Fibroblast of peridontal ligament (primary cell): ENCODE results near the gene FBXW9.
"Not testable (repeated sequence)": the region's sequence is repeated elsewhere in the genome, so short reads cannot be mapped to it uniquely, and the experiment has no call there.

Source experiments
- DNase-seq: peaks from one replicate; pipeline ENCODE4 v3.0.0-alpha.2; 2010; ENCODE audit errors: extremely low read depth

Gene FBXW9

DNA sequence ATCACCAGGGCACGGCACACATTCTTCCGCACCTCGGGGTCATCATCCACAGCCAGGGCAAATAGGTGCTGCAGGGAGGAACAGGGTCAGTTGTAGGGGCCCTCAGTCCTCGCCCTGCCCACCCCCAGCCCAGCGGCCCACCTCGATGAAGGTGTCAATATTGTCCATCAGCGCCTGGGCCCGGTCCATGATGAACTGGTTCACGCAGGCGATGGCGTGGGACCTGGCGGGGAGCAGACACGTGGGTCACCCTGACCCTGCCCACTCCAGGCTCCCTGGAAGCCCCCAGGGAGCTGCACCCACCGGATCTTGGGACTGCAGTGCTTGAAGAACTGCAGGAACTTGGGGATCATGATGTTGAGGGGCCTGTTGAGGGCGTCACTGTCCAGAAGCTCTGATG is 18.7 kb upstream of the FBXW9 start:
- DNase-seq = no peak

DNA sequence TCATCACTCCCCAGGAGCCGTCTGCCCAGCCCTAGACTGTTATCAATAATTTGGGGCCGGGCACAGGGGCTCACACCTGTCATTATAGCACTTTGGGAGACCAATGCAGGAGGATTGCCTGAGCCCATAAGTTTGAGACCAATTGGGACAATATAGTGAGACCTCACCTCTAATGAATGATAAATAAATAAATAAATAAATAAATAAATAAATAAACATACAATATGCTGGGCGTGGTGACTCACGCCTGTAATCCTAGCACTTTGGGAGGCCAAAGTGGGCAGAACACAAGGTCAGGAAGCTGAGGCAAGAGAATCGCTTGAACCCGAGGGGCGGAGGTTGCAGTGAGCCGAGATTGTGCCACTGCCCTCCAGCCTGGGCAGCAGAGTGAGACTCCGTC is 16.9 kb upstream of the FBXW9 start:
- not testable (repeated sequence) for DNase-seq

DNA sequence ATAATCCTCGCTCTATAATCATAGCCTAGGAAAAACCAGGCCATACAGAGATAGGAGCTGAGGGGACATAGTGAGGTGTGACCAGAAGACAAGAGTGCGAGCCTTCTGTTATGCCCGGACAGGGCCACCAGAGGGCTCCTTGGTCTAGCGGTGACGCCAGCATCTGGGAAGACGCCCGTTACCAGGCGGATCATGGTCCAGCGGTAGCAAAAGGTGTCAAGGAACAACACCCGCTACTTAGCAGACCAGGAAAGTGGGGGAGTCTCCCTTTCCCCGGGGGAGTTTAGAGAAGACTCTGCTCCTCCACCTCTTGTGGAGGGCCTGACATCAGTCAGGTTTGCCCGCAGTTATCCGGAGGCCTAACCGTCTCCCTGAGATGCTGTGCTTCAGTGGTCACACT is 15.6 kb upstream of the FBXW9 start:
- DNase-seq = not testable (repeated sequence)

DNA sequence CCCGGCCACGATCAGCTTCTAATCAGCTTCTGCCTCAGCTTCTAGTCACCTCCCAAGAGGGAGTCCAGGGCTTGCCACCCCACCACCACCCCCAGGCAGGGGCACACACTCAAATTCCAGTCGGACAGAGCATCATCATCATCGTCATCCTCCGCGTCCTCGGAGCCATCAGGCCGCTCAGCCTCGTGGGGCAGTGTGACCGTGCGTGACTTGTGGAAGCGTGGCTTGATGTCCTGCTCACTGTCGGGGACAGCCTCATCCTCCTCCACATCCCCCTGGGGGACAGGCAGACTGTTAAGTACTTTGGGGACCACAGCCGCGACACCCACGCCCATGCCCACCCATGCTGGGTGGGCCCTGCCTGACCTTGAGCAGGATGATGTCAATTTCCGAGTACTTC is 14.8 kb upstream of the FBXW9 start:
- no peak for DNase-seq

DNA sequence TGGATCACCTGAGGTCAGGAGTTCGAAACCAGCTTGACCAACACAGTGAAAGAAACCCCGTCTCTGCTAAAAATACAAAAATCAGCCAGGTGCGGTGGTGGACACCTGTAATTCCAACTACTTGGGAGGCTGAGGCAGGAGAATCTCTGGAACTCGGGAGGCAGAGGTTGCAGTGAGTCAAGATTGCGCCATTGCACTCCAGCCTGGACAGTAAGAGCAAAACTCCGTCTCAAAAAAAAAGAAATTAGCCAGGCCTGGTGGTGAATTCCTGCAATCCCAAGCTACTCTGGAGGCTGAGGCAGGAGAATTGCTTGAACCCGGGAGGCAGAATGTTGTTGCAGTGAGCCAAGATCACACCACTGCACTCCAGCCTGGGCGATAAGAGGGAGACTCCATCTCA is 12.2 kb upstream of the FBXW9 start:
- no peak for DNase-seq

DNA sequence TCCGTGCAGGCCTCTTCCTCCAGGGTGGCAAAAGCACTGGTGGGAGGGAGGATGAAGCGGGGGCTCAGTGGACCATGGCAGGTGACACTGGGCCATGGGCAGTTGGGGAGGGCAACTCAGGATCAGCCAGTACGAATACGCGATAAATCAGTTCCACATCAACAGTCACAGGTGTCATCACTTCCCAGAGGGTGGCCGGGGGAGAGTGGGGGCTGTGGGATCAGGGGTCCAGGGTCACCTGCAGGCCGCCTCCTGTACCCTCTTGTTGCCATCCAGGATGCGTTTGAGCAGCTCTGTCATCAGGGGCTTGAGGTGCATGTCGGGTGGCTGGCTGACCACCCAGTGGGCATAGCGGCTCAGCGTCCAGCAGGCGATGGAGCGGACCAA is 9.9 kb upstream of the FBXW9 start:
- no peak for DNase-seq

DNA sequence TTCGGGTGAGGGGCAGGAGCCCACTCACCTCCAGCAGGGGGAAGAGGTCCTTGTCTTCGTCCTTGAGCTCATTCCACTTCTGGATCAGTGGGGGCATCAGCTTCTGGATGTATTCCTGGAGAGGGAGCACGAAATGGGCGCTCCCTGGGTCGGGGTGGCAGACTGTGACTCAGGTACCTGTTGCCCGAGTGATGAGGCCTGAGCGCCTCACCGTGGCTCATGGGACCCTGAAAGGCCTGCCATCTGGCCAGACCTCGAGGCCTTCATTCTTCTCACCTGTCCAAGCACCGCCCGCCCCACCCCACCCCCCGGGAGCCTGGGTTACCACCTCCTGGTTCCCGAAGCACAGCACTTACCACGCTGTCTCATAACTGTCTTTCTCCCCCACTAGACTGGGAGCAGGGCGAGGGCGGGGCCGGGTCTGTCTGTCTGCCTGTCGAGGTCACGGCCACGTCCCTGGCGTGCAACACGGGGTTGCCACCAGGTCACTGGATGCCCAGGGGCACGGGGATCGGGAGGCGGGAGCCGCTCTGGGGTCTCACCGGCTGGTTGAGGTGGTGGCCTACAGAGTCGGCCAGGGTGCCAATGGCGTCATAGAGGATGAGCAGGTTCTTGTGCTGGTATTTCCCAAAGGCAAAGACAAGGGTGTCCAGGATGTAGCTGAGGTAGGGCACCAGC is 9.4 kb upstream of the FBXW9 start:
- DNase-seq = no peak

DNA sequence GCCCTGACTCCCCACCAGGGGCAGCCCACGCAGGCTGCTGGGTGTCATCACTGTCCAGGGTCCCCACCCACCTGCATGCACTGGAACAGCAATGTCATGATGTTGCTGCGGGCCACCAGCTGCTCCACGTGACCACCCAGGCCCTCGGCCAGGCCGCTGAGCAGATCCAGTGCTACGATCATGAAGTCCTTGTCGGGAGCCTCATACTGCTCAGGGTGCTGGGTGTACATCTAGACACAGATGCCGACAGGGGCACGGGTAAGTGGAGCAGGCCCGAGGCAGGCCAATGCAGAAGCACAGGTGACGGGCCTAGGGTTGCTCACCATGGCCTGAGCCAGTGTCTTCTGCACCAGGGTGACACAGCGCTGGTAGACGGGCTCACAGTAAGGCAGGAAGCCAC is 8.7 kb upstream of the FBXW9 start:
- no peak for DNase-seq

DNA sequence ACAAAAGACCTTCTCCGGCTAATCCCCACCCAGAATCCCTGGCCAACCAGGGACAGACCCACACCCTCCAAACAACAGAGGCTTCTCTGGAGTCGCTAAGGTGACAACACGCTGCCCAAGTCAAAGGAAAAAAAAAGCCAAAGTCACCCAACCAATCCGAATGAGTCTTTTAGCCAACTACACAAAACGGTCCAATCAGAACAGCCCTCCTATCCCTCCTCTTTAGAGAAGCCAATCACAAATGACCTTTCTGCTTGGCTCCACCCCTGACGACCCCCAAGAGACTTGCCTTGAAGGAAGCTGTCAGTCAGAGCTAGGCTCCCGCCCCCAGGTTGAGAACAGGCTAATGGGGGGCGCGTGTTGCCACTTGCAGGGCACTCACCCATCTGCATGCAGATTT is 6.6 kb upstream of the FBXW9 start:
- DNase-seq = peak; percentile 54

DNA sequence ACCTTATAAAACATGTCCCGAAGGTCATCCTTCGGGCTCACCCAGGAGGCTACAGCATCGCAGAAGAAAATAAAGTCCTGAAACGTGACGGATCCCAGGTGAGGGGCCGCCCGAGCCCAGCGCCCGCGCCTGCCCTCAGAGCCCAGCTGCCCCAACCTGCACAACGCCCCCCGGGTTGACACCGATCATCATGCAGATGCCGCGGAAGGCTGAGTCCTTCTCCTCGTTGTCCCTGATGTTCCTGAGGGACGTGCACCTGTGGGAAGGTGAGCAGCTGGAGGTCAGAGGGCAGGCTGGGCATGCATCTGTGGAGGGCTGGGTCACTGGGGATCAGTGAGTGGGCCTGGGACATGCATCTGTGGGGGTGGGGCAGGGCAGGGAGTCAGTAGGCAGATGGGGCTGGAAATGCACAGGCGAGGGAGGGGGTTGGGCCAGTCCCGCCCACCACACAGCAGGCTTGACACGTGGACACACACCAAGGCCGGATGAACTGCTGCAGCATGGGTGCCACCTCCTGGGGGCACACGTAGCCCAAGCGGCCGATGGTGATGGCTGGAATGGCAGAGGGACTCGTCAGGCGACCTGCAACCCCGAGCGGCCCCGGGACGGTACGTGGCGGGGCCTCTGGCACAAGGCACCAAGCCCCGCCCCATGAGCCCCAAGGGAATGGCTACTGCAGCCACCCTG is 5.3 kb upstream of the FBXW9 start:
- no peak for DNase-seq

DNA sequence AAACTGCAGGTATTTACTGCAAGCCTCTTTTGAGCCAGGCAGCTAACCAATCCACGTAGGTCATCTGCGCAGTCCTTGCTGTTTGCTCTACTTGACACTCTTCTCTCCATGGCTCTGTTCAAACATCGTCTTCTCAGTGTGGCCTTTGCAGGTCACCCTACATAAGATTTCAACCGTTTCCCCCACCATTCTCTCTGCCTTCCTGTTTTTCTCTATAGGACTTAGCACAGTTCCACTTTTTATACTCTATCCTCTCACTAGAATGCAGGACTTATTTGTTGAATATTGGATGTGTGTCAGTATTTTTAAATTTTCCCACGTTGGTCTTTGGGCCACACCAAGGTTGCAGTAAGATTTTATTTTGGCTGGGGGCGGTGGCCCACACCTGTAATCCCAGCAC is 1.7 kb upstream of the FBXW9 start:
- no peak for DNase-seq

DNA sequence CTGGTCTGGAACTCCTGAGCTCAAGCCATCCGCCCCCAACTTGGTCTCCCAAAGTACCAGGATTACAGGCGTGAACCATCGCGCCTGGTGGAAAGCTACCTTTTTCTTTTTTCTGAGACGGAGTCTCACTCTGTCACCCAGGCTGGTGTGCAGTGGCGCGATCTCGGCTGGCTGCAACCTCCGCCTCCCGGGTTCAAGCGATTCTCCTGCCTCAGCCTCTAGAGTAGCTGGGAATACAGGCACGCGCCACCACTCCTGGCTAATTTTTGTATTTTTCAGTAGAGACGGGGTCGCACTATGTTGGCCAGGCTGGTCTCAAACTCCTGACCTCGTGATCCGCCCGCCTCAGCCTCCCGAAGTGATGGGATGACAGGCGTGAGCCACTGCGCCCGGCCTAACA is 994 bp upstream of the FBXW9 start:
- not testable (repeated sequence) for DNase-seq

DNA sequence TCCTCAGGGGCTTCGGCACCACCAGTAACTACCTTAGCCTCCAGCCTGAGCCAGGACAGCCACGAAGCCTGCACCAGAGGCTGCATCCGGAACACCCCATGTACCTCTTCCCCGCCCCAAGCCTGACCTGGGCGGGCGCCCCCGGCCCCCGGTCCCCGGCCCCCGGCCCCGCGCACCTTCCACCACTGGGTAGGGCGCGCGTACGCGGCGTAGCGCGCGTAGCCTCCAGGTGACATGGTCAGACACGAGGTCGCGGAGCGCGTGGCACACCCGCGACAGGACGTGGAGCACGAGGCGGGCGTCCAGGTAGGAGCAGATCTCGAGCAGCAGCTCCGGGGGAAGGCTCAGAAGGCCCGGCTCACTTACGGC is 450 bp downstream of the FBXW9 start:
- DNase-seq = no peak

DNA sequence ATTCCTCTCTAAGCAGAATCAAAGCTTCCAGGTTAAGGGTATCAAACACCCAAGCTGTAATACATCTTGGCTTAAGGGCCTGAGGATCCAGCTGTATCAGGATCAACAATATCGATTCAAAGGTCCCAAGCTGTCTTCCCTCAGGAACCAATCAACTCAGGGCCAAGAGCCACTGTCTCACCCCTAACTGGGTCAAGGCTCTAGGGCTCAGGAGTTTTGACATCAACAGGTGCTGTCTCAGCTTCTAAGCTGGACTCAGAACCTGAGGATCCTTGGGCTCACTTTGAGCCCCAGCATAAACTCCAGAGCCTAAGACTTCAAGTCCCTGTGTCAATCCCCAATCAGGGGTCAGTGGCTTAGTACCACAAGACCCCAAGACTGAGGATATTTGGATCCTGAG is 917 bp downstream of the FBXW9 start:
- DNase-seq = no peak

DNA sequence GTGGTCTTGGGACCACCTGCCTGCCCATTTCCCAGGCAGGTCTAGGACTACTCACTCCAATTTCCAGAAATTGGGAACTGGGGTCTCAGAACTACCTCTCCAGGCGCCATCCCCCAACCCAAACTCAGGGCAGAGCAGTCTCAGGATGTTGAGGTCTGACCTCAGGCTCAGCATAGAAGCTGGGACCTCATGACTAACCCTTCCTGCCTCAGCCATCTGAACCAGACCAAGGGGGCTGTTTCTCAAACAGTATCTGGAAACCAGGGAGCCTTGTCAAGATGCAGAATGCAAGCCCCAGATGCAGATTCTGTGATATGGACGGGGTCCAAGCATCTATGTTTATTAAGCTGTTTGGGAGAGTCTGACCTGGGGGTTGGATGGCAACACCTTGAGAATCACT is 1.3 kb downstream of the FBXW9 start:
- no peak for DNase-seq

DNA sequence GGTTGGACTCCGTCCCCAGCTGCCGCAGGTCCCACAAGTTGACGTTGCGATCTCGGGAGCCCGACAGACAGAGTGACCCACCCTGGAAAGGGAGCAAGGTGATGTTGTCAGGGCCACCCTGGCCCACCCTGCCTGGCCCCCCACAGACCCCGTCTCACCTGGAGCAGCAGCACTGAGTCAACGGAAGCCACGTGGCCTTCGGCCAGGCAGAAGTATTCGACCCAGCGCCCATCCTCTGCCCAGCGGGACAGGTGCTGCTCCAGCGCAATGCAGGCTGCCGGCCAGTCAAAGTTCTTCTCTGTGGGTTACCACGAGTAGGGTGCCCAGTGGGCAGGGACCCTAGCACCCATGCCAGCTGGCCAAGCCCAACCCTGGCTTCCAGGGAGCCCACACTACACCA is 1.8 kb downstream of the FBXW9 start:
- DNase-seq = no peak

DNA sequence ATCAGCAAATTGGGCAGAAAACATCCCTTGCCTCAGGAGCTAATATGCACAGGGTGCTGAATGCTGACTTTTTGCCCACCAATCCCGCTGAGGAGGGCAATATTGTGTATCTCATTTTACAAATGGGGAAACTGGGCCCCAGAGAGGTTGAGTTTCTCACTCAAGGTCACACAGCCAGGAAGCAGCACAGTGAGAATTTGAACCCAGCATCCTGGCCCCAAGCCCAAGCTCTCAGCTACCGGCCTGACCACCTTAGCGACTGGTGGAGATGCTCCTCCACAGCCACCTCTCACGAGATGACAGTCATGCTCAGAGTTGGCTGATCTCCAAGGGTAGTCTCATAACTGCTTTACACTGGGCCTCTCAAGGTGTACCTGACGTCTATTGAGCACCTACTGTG is 3.5 kb downstream of the FBXW9 start:
- DNase-seq = no peak

DNA sequence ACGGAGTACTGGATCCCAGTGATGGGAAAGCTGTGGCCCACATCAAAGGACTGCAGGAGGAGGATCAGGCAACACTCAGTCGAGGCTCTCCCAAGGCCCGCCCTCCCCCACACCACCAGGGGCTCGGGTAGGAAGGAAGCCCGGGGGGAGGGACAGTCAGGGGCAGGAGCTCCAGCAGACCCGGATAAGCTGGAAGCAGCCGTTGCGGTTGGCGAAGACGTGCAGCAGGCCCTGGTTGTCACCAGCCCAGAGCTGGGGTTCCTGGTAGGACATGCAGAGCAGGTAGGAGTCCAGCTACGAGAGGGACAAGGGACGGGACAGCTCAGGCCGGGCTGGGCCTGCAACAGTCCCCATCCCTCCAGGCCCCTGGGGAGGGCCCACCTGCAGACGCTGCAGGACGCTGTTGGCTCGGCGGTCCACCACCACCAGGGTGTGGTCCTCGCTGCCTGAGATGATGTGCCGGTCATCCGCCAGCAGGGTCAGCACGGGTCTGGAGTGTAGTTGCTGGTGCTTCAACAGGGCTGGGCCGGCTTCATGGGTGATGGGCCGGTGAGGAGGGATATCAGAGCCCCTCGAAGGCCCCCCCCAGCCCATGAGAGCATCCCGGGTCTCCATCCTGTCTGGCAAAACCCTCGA is 6.7 kb downstream of the FBXW9 start:
- DNase-seq = no peak

DNA sequence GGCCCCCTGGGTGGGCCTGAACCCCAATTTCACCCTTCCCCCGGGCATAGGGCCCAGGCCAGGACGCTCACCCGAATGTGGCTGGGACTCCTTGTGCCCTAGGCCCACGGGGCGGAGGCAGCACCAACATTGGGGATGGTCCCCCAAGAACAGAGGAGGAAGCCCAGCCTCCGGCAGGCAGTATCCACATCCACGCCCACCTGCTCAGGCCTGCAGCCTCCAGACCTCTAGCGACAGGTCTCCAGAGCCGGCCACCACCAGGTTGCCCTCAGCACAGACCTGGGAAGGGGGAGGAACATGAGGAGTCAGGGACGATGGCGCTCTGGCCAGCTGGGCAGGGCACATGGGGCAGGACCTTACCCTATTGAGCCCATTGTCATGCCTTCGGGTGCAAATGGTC is 7.4 kb downstream of the FBXW9 start:
- no peak for DNase-seq

DNA sequence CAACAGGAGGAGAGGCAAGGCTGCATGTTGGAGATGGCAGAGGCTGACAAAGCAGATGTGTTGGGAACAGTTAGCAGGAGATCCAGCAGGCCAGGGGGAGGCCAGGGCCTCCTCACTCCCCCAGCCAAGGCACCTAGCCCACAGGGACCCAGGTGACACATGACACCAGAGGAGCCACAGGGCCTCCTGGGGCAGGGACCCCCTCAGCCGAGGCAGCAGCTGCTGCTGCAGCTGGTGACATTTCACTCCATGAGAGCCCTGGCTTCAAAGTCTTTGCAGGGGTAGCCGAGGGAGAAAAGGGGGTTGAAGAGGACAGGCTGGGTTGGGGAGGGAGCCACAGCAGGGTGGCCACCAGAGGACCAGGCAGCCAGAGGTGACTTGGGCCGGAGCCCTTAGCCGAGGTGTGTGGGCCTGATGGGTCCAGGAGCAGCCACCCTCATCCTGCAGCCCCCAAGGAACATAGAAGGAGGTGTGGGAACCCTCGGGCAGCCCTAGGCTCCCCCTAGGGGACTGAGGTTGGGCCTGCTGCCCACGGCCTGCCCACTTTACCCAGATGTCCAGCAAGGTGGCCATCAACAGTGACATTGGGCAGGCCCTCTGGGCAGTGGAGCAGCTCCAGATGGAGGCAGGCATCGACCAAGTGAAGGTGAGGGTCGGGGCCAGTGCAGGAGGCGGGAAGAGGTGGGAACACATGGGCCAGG is 8.8 kb downstream of the FBXW9 start, which contains the start of gene GNG14:
GNG14 (plus strand) TSS at position 503 of the 701 bp plus-strand sequence; CDS start at position 554, 51 bp downstream.
- no peak for DNase-seq

DNA sequence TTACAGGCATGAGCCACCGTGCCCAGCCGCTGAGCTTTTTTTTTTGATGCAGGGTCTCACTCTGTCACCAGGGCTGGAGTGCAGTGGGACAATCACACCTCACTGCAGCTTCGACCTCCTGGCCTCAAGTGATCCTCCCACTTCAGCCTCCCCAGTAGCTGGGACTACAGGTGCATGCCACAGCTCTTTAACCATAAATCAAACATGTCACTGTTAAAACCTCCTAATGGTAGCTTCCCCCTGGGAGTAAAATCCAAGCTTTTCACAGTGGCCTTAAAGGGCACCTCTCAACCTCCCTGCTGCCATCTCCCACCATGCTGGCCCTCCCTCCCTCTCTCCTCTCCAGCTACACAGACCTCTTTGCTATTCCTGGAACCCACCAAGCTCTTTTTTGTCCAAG is 10.6 kb downstream of the FBXW9 start:
- no peak for DNase-seq

DNA sequence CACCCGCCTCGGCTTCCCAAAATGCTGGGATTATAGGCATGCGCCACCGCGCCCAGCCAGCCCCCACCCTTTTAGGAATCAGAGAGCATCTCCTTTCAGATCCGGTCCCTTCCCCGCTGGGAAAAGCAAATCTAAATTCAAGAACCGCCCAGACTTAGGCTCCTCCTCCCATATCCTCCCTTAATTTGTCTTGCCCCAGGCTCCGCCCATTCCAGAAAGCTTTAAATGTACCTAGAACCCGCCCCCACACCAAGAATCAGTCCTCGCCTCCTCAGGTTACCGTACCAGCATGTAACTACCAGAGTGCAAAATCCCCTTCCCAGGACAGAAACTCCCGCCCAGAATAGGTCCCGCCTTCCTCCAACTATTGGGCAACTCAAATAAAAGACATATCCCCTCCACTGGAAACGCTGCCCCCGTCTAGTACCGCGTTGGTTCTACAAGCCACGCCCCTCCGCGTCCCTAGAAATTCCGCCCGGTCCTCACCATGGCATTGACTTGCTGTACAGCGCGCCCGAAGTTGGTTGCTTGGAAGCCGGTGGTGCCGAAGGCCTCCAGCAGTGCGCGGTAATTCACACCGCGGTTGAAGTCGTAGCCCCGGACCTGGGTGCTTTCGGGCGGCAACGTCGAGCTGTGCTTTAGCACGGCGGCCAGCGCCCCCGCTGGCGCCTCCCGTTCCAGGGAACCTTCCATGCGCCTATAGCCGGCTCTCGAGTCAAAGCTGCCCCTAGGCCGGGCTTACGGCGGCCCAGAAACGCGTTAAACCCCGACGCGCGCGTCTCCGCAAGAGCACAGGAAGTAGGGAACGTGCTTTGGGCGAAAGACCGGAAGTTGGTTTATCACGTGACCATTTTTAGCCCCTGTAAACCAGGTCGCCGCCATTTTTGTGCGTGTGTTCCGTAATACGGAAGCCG is 15.1 kb downstream of the FBXW9 start, which contains the start of gene DHPS:
DHPS (minus strand) TSS at position 807 of the 914 bp plus-strand sequence; CDS start at position 693, 114 bp downstream.
- DNase-seq = peak; percentile 99
